Tibial nerve (tissue), 4 donors: ENCODE results near the gene RNF208. TPM values are rescaled to one million over a fixed set of nuclear protein-coding genes. Genes with fewer than 3 reads are reported as not detected.

Experiments used
- DNase-seq, 2 donors: peaks; one replicate each; pipeline ENCODE4 v3.0.0-alpha.2; 2019; ENCODE audit warnings: low spot score in 2 of 2
- H3K27ac ChIP-seq, 4 donors: fragments of 200-600 bp; sonication (generic) in 3 of 4; one replicate each; pipeline ENCODE4 v1.5.1; 2017 to 2019; ENCODE audit warnings: mild to moderate bottlenecking in 1 of 4
- H3K27me3 ChIP-seq, 2 donors: fragments of 200-600 bp; sonication (generic) in 1 of 2; one replicate each; pipeline versions ENCODE4 v1.5.1 to v1.6.0; 2017 to 2019
- H3K36me3 ChIP-seq, 3 donors: fragments of 200-600 bp; sonication (generic); one replicate each; pipeline ENCODE4 v1.5.1; 2018 to 2019
- H3K4me1 ChIP-seq, 4 donors: fragments of 200-600 bp; sonication (generic) in 3 of 4; one replicate each; pipeline ENCODE4 v1.5.1; 2017 to 2019
- H3K4me3 ChIP-seq, 4 donors: fragments of 200-600 bp; sonication (generic) in 3 of 4; one replicate each; pipeline ENCODE4 v1.5.1; 2017 to 2019; ENCODE audit warnings: mild to moderate bottlenecking in 1 of 4, moderate library complexity in 1 of 4
- H3K9me3 ChIP-seq, 4 donors: fragments of 200-600 bp; sonication (generic) in 3 of 4; one replicate each; pipeline ENCODE4 v1.5.1; 2017 to 2019
- CTCF ChIP-seq, 5 experiments: fragments of 200-600 bp in 3 of 5; fragments of 450-650 bp in 2 of 5; sonication (generic) in 3 of 5; IDR thresholded peaks; one replicate each; pipeline ENCODE4 v1.5.1; 2016 to 2019; ENCODE audit warnings: antibody characterized with exemption in 5 of 5, mild to moderate bottlenecking in 3 of 5, moderate library complexity in 2 of 5
- EP300 ChIP-seq, 2 donors: sonication (generic); formaldehyde crosslinking; IDR thresholded peaks; one replicate each; pipeline ENCODE4 v1.6.1; 2017; ENCODE audit warnings: antibody characterized with exemption in 2 of 2, mild to moderate bottlenecking in 1 of 2
- POLR2A ChIP-seq, 2 donors: fragments of 450-650 bp; IDR thresholded peaks; one replicate each; pipeline ENCODE4 v1.6.1; 2017; ENCODE audit warnings: antibody characterized with exemption in 2 of 2, mild to moderate bottlenecking in 2 of 2, moderate library complexity in 2 of 2
- WGBS, 2 donors: methylation state at CpG; one replicate each; pipeline ENCODE4 v1.1.5; 2018; 5-methylcytosine and 5-hydroxymethylcytosine counted together
- total RNA-seq, 4 donors: library from RNA; depleted of rRNA; stranded (reverse); fragments of >200 nt; gene quantifications; one replicate each; pipeline ENCODE4 v1.1.0, GENCODE V29; 2016

Gene RNF208
- total RNA-seq, 4 donors from 2014 or later = 0.63 to 8.1 (median 1.5) TPM

- TF ChIP-seq CTCF (IDR thresholded peaks at IDR 0.05) (no peak), EP300 (IDR thresholded peaks at IDR 0.05) (peak in 1 of 2 donors; percentile 96), POLR2A (IDR thresholded peaks at IDR 0.05) (peak; percentile 60 to 71)
- Histone ChIP-seq H3K9me3 (no peaks in the 10 kb centered on the region), H3K27ac (peak within 1 kb of the TSS; percentile 64 to 89 (median 84)), H3K4me3 (peak within 1 kb of the TSS; percentile 96 to 99 (median 96)), H3K27me3 (no peaks in the 10 kb centered on the region), H3K4me1 (peaks cover 6 to 60% (median 45%) of the 10 kb centered on the region in 4 donors), H3K36me3 (peaks cover 0 to 25% (median 0%) of the 10 kb centered on the region in 3 donors)
- DNase-seq = peak; percentile 80 to 89
- 0 to 1% methylated on average over 32 to 38 of the region's 98 CpGs for WGBS, 2 donors
Measured at GRCh38 chr9:137205126-137206069, 16.6 kb downstream of the RNF208 start, which contains the start of the genes NDOR1 and TMEM203. NDOR1 (plus strand) TSS chr9:137205700; CDS start chr9:137205778, 78 bp downstream. TMEM203 (minus strand) TSS chr9:137205648; CDS start chr9:137205414, 234 bp downstream.

- no peak for TF ChIP-seq CTCF (IDR thresholded peaks at IDR 0.05)
- no peak for TF ChIP-seq POLR2A (IDR thresholded peaks at IDR 0.05)
- TF ChIP-seq EP300 (IDR thresholded peaks at IDR 0.05) = no peak
- Histone ChIP-seq H3K4me1 (peaks cover 6 to 62% (median 47%) of the 10 kb centered on the region in 4 donors), H3K36me3 (peaks cover 0 to 19% (median 0%) of the 10 kb centered on the region in 3 donors), H3K27ac (peak overlapping the region in 2 of 4 donors; percentile 89), H3K9me3 (no peaks in the 10 kb centered on the region), H3K4me3 (peak overlapping the region; percentile 96 to 99 (median 96)), H3K27me3 (no peaks in the 10 kb centered on the region)
- WGBS, 2 donors = 15 to 17% methylated on average over 21 of the region's 21 CpGs
- DNase-seq = no peak
Measured at GRCh38 chr9:137204731-137205125, 17.3 kb downstream of the RNF208 start.

- WGBS, 2 donors = 72 to 75% methylated on average over 8 of the region's 8 CpGs
- DNase-seq = no peak
- Histone ChIP-seq H3K4me3 (no peak overlapping the region), H3K4me1 (peaks cover 13 to 80% (median 59%) of the 10 kb centered on the region in 4 donors), H3K36me3 (peaks cover 0 to 8% (median 0%) of the 10 kb centered on the region in 3 donors), H3K27me3 (no peaks in the 10 kb centered on the region), H3K9me3 (no peaks in the 10 kb centered on the region), H3K27ac (no peak overlapping the region)
- TF ChIP-seq POLR2A (IDR thresholded peaks at IDR 0.05) (no peak), CTCF (IDR thresholded peaks at IDR 0.05) (no peak), EP300 (IDR thresholded peaks at IDR 0.05) (no peak)
Measured at GRCh38 chr9:137202966-137203365, 19.1 kb downstream of the RNF208 start.

GRCh38 chr9:137201205-137201868 lies 20.7 kb downstream of the RNF208 start:
- H3K4me3 ChIP-seq = peak overlapping the region; percentile 54 to 72 (median 64)
- H3K9me3 ChIP-seq = no peaks in the 10 kb centered on the region
- no peaks in the 10 kb centered on the region for H3K27me3 ChIP-seq
- TF ChIP-seq POLR2A (IDR thresholded peaks at IDR 0.05) (no peak), CTCF (IDR thresholded peaks at IDR 0.05) (no peak), EP300 (IDR thresholded peaks at IDR 0.05) (no peak)
- no peak for DNase-seq
- H3K27ac ChIP-seq = peak overlapping the region in 3 of 4 donors; percentile 81 to 88 (median 83)
- peaks cover 13 to 82% (median 54%) of the 10 kb centered on the region in 4 donors for H3K4me1 ChIP-seq
- 11 to 21% methylated on average over 15 to 21 of the region's 23 CpGs for WGBS, 2 donors
- no peaks in the 10 kb centered on the region for H3K36me3 ChIP-seq
